ENCODE results near the gene CYSLTR2. TPM values are rescaled to one million over a fixed set of nuclear protein-coding genes. Genes with fewer than 3 reads are reported as not detected.

Gene CYSLTR2
- total and polyA plus RNA-seq, 12 donors, result 0.50 to 41.6 (median 12.8) TPM

DNA sequence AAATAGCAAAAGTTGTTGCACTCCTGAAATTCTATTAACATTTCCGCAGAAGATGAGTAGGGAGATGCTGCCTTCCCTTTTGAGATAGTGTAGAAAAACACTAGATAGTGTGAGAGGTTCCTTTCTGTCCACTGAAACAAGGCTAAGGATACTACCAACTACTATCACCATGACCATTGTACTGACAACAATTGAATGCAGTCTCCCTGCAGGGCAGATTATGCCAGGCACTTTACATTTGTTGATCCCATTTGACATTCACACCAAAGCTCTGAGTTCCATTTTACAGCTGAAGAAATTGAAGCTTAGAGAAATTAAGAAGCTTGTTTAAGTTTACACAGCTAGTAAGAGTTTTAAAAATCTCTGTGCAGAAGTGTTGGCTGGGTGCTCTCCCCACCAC, 55.0 kb downstream of the CYSLTR2 start:
- Histone ChIP-seq H3K4me1 (replicated peaks in 1 of 2) (no peaks in the 10 kb centered on the region), H3K27me3 (no peaks in the 10 kb centered on the region), H3K4me3 (no peak overlapping the region), H3K36me3 (replicated peaks in 1 of 2) (no peaks in the 10 kb centered on the region), H3K27ac (no peak overlapping the region), H3K9me3 (replicated peaks in 1 of 3) (no peaks in the 10 kb centered on the region)
- WGBS, 4 donors, result 82 to 96% (median 89%) methylated on average over 1 of the region's 1 CpG
- intact Hi-C loops (cut with DNase I), result no loop called here
- DNase-seq, result no peak
- TF ChIP-seq, protein P1, sequence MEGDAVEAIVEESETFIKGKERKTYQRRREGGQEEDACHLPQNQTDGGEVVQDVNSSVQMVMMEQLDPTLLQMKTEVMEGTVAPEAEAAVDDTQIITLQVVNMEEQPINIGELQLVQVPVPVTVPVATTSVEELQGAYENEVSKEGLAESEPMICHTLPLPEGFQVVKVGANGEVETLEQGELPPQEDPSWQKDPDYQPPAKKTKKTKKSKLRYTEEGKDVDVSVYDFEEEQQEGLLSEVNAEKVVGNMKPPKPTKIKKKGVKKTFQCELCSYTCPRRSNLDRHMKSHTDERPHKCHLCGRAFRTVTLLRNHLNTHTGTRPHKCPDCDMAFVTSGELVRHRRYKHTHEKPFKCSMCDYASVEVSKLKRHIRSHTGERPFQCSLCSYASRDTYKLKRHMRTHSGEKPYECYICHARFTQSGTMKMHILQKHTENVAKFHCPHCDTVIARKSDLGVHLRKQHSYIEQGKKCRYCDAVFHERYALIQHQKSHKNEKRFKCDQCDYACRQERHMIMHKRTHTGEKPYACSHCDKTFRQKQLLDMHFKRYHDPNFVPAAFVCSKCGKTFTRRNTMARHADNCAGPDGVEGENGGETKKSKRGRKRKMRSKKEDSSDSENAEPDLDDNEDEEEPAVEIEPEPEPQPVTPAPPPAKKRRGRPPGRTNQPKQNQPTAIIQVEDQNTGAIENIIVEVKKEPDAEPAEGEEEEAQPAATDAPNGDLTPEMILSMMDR (IDR thresholded peaks at IDR 0.05), result no peak
- no peak for TF ChIP-seq POLR2A (IDR thresholded peaks at IDR 0.05)

- no peaks in the 10 kb centered on the region for H3K4me1 ChIP-seq (replicated peaks in 1 of 2)
- H3K4me3 ChIP-seq, result no peak overlapping the region
- no peak overlapping the region for H3K27ac ChIP-seq
- WGBS, 4 donors, result 81 to 90% (median 82%) methylated on average over 2 of the region's 2 CpGs
- intact Hi-C loops (cut with DNase I), result no loop called here
- H3K9me3 ChIP-seq (replicated peaks in 1 of 3), result no peaks in the 10 kb centered on the region
- no peak for DNase-seq
- no peaks in the 10 kb centered on the region for H3K27me3 ChIP-seq
- TF ChIP-seq, protein P1 (IDR thresholded peaks at IDR 0.05), result no peak
- no peak for TF ChIP-seq POLR2A (IDR thresholded peaks at IDR 0.05)
- no peaks in the 10 kb centered on the region for H3K36me3 ChIP-seq (replicated peaks in 1 of 2)
Observed at GRCh38 chr13:48709213-48709612, 55.5 kb downstream of the CYSLTR2 start.

- H3K36me3 ChIP-seq (replicated peaks in 1 of 2), result no peaks in the 10 kb centered on the region
- no peak for DNase-seq
- H3K27ac ChIP-seq, result no peak overlapping the region
- no peaks in the 10 kb centered on the region for H3K4me1 ChIP-seq (replicated peaks in 1 of 2)
- no peak overlapping the region for H3K4me3 ChIP-seq
- H3K9me3 ChIP-seq (replicated peaks in 1 of 3), result peaks cover 0 to 7% (median 0%) of the 10 kb centered on the region in 3 donors
- no peaks in the 10 kb centered on the region for H3K27me3 ChIP-seq
- TF ChIP-seq, protein P1 (IDR thresholded peaks at IDR 0.05), result no peak
- no peak for TF ChIP-seq POLR2A (IDR thresholded peaks at IDR 0.05)
- intact Hi-C loops (cut with DNase I), result no loop called here
- 81 to 100% (median 94%) methylated on average over 1 of the region's 1 CpG for WGBS, 4 donors
Observed at GRCh38 chr13:48710160-48710559, 56.4 kb downstream of the CYSLTR2 start.

DNA sequence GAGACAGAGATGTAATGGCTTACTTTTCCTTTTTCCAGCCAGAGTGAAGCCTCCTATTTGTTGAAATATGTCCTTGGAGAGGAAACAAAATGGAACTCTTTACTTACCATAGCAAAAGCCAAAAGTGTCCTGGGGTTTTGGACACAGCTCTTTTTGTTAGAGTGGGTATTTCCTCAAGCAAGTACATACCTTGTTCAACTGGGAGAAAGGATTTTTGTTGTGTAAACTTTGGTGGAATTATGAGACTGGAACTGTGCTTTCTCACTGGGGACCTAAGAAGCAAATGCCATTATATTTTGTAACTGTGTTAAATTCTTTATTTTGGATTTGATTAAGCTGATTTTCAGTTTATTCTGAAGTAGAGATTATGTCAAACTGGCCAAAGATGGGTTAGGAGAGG, 58.4 kb downstream of the CYSLTR2 start:
- Histone ChIP-seq H3K9me3 (replicated peaks in 1 of 3) (peaks cover 0 to 16% (median 7%) of the 10 kb centered on the region in 3 donors), H3K27ac (no peak overlapping the region), H3K27me3 (no peaks in the 10 kb centered on the region), H3K4me3 (no peak overlapping the region), H3K4me1 (replicated peaks in 1 of 2) (no peaks in the 10 kb centered on the region), H3K36me3 (replicated peaks in 1 of 2) (no peaks in the 10 kb centered on the region)
- intact Hi-C loops (cut with DNase I), result no loop called here
- no peak for TF ChIP-seq POLR2A (IDR thresholded peaks at IDR 0.05)
- TF ChIP-seq, protein P1 (IDR thresholded peaks at IDR 0.05), result no peak
- DNase-seq, result no peak

All from adrenal gland (tissue), 12 donors.